Mesenchymal stem cell (in vitro differentiated cells and primary cell): Measurements from ENCODE around the gene PRKCZ.
A peak's percentile ranks its signal among the peaks of the same experiment; 100 is the strongest.

Experiments used
- DNase-seq: peaks from one replicate; pipeline ENCODE4 v3.0.0-alpha.2; 2013
- H2AFZ ChIP-seq: one replicate; pipeline ENCODE4 v1.6.1; 2013; ENCODE audit warnings: low read depth, mild to moderate bottlenecking, control low read depth, inconsistent platforms, low read length, moderate library complexity
- H2AK5ac ChIP-seq: 2 replicates; pipeline ENCODE4 v1.6.1; 2013; ENCODE audit warnings: low read length, moderate library complexity, mild to moderate bottlenecking, inconsistent platforms; ENCODE audit not compliant: severe bottlenecking
- H2BK120ac ChIP-seq: one replicate; pipeline ENCODE4 v1.6.1; 2013; ENCODE audit warnings: low read depth, mild to moderate bottlenecking, inconsistent platforms, low read length, moderate library complexity
- H2BK12ac ChIP-seq, 2 experiments: one replicate each; pipeline ENCODE4 v1.6.1; 2013; ENCODE audit warnings: inconsistent platforms in 2 of 2, low read length in 2 of 2, mild to moderate bottlenecking in 2 of 2, moderate library complexity in 2 of 2, control low read depth in 1 of 2
- H2BK15ac ChIP-seq: one replicate; pipeline ENCODE4 v1.6.1; 2013; ENCODE audit warnings: mild to moderate bottlenecking, low read depth, inconsistent platforms; ENCODE audit not compliant: poor library complexity, severe bottlenecking
- H2BK5ac ChIP-seq: 2 replicates; pipeline ENCODE4 v1.6.1; 2013; ENCODE audit warnings: low read depth, mild to moderate bottlenecking, low read length, control low read depth, inconsistent platforms; ENCODE audit not compliant: poor library complexity, severe bottlenecking
- H3K14ac ChIP-seq, 2 experiments: one replicate each; pipeline ENCODE4 v1.6.1; 2013; ENCODE audit warnings: inconsistent platforms in 2 of 2, low read length in 2 of 2, control low read depth in 1 of 2, mild to moderate bottlenecking in 1 of 2, moderate library complexity in 1 of 2
- H3K18ac ChIP-seq, 2 experiments: one replicate each; pipeline ENCODE4 v1.6.1; 2013; ENCODE audit warnings: inconsistent platforms in 2 of 2, low read length in 2 of 2, control low read depth in 1 of 2, low read depth in 1 of 2, mild to moderate bottlenecking in 1 of 2
- H3K23ac ChIP-seq, 2 experiments: one replicate each; pipeline ENCODE4 v1.6.1; 2013; ENCODE audit warnings: inconsistent platforms in 2 of 2, low read length in 2 of 2, mild to moderate bottlenecking in 2 of 2, moderate library complexity in 2 of 2, control low read depth in 1 of 2
- H3K27ac ChIP-seq: 2 replicates; pipeline ENCODE4 v1.5.1; 2013; ENCODE audit warnings: mild to moderate bottlenecking, moderate library complexity, low read length, control low read depth, inconsistent platforms; ENCODE audit not compliant: poor library complexity, severe bottlenecking
- H3K27me3 ChIP-seq, 2 experiments: 2 replicates each; pipeline versions ENCODE4 v1.6.1 to v1.7.0; 2013; ENCODE audit warnings: low read length in 2 of 2, mild to moderate bottlenecking in 2 of 2, moderate library complexity in 2 of 2, control low read depth in 1 of 2, inconsistent platforms in 1 of 2; ENCODE audit not compliant: control insufficient read depth in 1 of 2, insufficient read depth in 1 of 2
- H3K36me3 ChIP-seq, 2 experiments: 2 replicates each; pipeline versions ENCODE4 v1.6.1 to v1.7.0; 2013; ENCODE audit warnings: low read length in 2 of 2, control low read depth in 1 of 2, inconsistent platforms in 1 of 2, low read depth in 1 of 2, mild to moderate bottlenecking in 1 of 2; ENCODE audit not compliant: insufficient read depth in 2 of 2, control insufficient read depth in 1 of 2
- H3K4ac ChIP-seq, 2 experiments: one replicate each; pipeline ENCODE4 v1.6.1; 2013; ENCODE audit warnings: inconsistent platforms in 2 of 2, low read length in 2 of 2, mild to moderate bottlenecking in 2 of 2, moderate library complexity in 2 of 2, control low read depth in 1 of 2, low read depth in 1 of 2
- H3K4me1 ChIP-seq: 2 replicates; pipeline ENCODE4 v1.6.1; 2013; ENCODE audit warnings: low read depth, low read length, control low read depth; ENCODE audit not compliant: control insufficient read depth, insufficient read depth
- H3K4me2 ChIP-seq: 2 replicates; pipeline ENCODE4 v1.6.1; 2013; ENCODE audit warnings: low read length, mild to moderate bottlenecking, inconsistent platforms; ENCODE audit not compliant: poor library complexity, severe bottlenecking
- H3K4me3 ChIP-seq, 2 experiments: 2 replicates each; pipeline versions ENCODE4 v1.5.1 to v1.7.0; 2013; ENCODE audit warnings: low read length in 2 of 2, mild to moderate bottlenecking in 2 of 2, control low read depth in 1 of 2, low read depth in 1 of 2; ENCODE audit not compliant: insufficient read depth in 1 of 2
- H3K79me1 ChIP-seq: replicated peaks from 2 replicates; pipeline ENCODE4 v1.6.1; 2013; ENCODE audit warnings: mild to moderate bottlenecking, control low read depth, low read length, inconsistent platforms; ENCODE audit not compliant: poor library complexity, severe bottlenecking
- H3K9ac ChIP-seq: 2 replicates; pipeline ENCODE4 v1.7.0; 2013; ENCODE audit warnings: mild to moderate bottlenecking, low read length, moderate library complexity
- H3K9me3 ChIP-seq: 2 replicates; pipeline ENCODE4 v1.7.0; 2013; ENCODE audit warnings: mild to moderate bottlenecking, low read length; ENCODE audit not compliant: control insufficient read depth
- H4K8ac ChIP-seq: one replicate; pipeline ENCODE4 v1.6.1; 2013; ENCODE audit warnings: inconsistent platforms, mild to moderate bottlenecking, low read length, moderate library complexity
- H4K91ac ChIP-seq: one replicate; pipeline ENCODE4 v1.6.1; 2013; ENCODE audit warnings: mild to moderate bottlenecking, low read length, inconsistent platforms
- WGBS: methylation state at CpG from one replicate; pipeline ENCODE4 v1.1.7; 2013; ENCODE audit warnings: mixed read lengths; 5-methylcytosine and 5-hydroxymethylcytosine counted together

PRKCZ gene

DNA sequence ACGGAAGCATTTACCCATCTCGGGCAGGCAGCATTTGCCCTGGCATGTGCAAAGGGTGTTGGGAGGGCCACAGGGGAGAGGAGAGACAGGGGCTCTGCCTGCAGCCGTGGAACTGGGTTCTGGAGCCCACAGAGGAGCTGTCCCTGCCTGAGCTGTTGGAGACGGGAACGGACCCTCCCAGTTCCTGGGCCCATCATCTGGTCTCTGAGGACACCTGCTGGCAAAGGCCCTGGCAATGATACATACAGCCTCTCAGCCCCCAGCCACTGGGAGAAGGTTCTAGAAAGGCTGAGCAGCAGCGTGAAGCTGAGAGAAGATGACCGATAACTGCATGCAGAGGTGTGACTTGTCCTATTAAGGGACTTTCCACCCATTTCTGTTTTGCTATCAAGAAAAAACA is 113.0 kb downstream of the PRKCZ start:
- H2AFZ ChIP-seq, result no peak overlapping the region

DNA sequence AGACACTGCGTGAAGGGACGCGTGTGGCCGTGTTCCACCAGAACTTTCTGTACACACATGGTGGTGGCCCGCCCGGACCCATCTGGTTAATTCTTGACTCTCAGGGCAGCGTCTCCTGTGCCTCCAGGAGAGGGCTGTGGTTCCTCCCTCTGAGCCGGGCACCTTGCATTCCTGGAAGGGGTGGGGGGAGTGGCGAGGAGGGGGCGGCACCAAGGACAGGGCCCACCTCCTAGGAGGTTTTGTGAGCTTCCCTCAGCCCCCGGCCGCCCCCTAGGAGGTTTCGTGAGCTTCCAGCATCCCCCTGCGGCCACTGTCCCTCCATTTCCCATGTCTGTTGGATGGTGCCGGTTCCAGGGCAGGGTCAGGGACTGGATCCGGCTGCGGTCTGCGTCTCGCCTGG is 115.4 kb downstream of the PRKCZ start:
- Histone ChIP-seq H2AK5ac (no peak overlapping the region), H3K4me1 (no peaks in the 10 kb centered on the region), H4K8ac (no peak overlapping the region), H2AFZ (no peak overlapping the region), H3K18ac (no peak overlapping the region), H3K4ac (no peak overlapping the region), H4K91ac (no peak overlapping the region), H3K27ac (no peak overlapping the region), H3K36me3 (peaks cover 0 to 57% of the 10 kb centered on the region in 2 experiments), H2BK15ac (no peak overlapping the region), H3K79me1 (peaks cover 3% of the 10 kb centered on the region), H3K23ac (no peak overlapping the region), H2BK12ac (no peak overlapping the region), H3K4me2 (no peak overlapping the region), H3K14ac (no peak overlapping the region), H2BK120ac (no peak overlapping the region), H3K9ac (no peak overlapping the region), H3K4me3 (no peak overlapping the region), H2BK5ac (no peak overlapping the region), H3K27me3 (peaks cover 0 to 17% of the 10 kb centered on the region in 2 experiments), H3K9me3 (peaks cover 5% of the 10 kb centered on the region)
- no peak for DNase-seq
- 80% methylated on average over 19 of the region's 19 CpGs for WGBS

More for the DNA sequence above, 113.0 kb downstream of the PRKCZ start:
- Histone ChIP-seq H3K14ac (no peak overlapping the region), H3K4me2 (no peak overlapping the region), H4K8ac (no peak overlapping the region), H3K27ac (no peak overlapping the region), H3K4me1 (no peaks in the 10 kb centered on the region), H3K36me3 (peaks cover 0 to 64% of the 10 kb centered on the region in 2 experiments), H2BK120ac (no peak overlapping the region), H2AK5ac (no peak overlapping the region), H3K23ac (no peak overlapping the region), H2BK12ac (no peak overlapping the region), H3K79me1 (peaks cover 11% of the 10 kb centered on the region), H3K9ac (no peak overlapping the region), H4K91ac (no peak overlapping the region), H3K18ac (no peak overlapping the region), H3K9me3 (peaks cover 5% of the 10 kb centered on the region), H3K27me3 (peaks cover 0 to 25% of the 10 kb centered on the region in 2 experiments), H2BK5ac (no peak overlapping the region), H3K4ac (no peak overlapping the region), H3K4me3 (no peak overlapping the region), H2BK15ac (no peak overlapping the region)
- 82% methylated on average over 7 of the region's 7 CpGs for WGBS
- no peak for DNase-seq

- Histone ChIP-seq H2BK5ac (no peak overlapping the region), H3K4me3 (no peak overlapping the region), H2AK5ac (no peak overlapping the region), H3K27ac (no peak overlapping the region), H2BK15ac (no peak overlapping the region), H4K91ac (no peak overlapping the region), H4K8ac (no peak overlapping the region), H3K18ac (no peak overlapping the region), H3K23ac (no peak overlapping the region), H3K36me3 (peaks cover 0 to 51% of the 10 kb centered on the region in 2 experiments), H2BK12ac (no peak overlapping the region), H3K79me1 (peaks cover 2% of the 10 kb centered on the region), H3K4me2 (no peak overlapping the region), H3K4me1 (no peaks in the 10 kb centered on the region), H3K14ac (no peak overlapping the region), H3K9ac (no peak overlapping the region), H2AFZ (no peak overlapping the region), H3K9me3 (peaks cover 5% of the 10 kb centered on the region), H3K27me3 (peaks cover 0 to 17% of the 10 kb centered on the region in 2 experiments), H3K4ac (no peak overlapping the region), H2BK120ac (no peak overlapping the region)
- WGBS, result 82% methylated on average over 13 of the region's 14 CpGs
- DNase-seq, result no peak
Measured at GRCh38 chr1:2166254-2166653, 116.0 kb downstream of the PRKCZ start.

DNA sequence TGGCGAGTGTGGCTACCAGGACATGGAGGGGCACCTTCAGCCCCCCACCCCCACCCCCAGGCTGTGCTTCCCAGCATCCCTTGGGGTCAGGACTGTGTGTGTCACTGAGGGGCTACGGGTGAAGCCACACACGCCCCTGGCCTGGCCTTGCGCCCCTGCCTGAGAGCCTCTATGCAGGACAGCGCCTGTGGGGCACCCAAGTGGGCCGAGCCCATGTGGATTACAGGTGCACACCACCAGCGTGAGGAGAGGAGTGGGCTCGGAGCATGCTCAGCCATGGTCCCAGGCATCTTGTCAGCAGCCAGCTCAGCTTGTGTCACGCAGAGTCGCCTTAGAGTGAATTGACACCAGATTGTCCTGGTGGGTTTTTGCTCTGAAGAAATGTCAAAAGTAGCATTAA is 116.5 kb downstream of the PRKCZ start:
- Histone ChIP-seq H3K14ac (no peak overlapping the region), H3K9ac (no peak overlapping the region), H3K36me3 (peaks cover 0 to 50% of the 10 kb centered on the region in 2 experiments), H2BK5ac (no peak overlapping the region), H2AFZ (no peak overlapping the region), H2BK12ac (no peak overlapping the region), H3K9me3 (peaks cover 5% of the 10 kb centered on the region), H3K4ac (no peak overlapping the region), H4K8ac (no peak overlapping the region), H2BK120ac (no peak overlapping the region), H2BK15ac (no peak overlapping the region), H3K23ac (no peak overlapping the region), H3K18ac (no peak overlapping the region), H3K4me2 (no peak overlapping the region), H2AK5ac (no peak overlapping the region), H4K91ac (no peak overlapping the region), H3K4me1 (no peaks in the 10 kb centered on the region), H3K27ac (no peak overlapping the region), H3K79me1 (peaks cover 2% of the 10 kb centered on the region), H3K4me3 (peak overlapping the region in 1 of 2 experiments; percentile 20), H3K27me3 (peaks cover 0 to 17% of the 10 kb centered on the region in 2 experiments)
- WGBS, result 90% methylated on average over 10 of the region's 10 CpGs
- no peak for DNase-seq
